ENCODE measurements around the gene FOXC1.

- TF ChIP-seq CTCF (IDR thresholded peaks at IDR 0.05) (no peak), POLR2A (IDR thresholded peaks at IDR 0.05) (no peak)
Observed at GRCh38 chr6:1643830-1644445, 34.2 kb downstream of the FOXC1 start.
